ENCODE results near the gene CLDN14. TPM values are rescaled to one million over a fixed set of nuclear protein-coding genes. Genes with fewer than 3 reads are reported as not detected.

The CLDN14 gene
- total RNA-seq, 3 donors from 2014 or later, result not detected

GRCh38 chr21:36507397-36508018, 27.6 kb upstream of the CLDN14 start:
- DNase-seq (ENCODE audit: low spot score in 2 of 2), result no peak
- no peaks in the 10 kb centered on the region for H3K9me3 ChIP-seq
- peaks cover 0 to 19% of the 10 kb centered on the region in 2 donors for H3K4me1 ChIP-seq
- intact Hi-C loops (cut with DNase I; ENCODE audit: low total_unique reads), result loop anchor here (10.0 kb wide), 1 partner anchor 237 kb away; no protein-coding TSS in a partner anchor
- no peak overlapping the region for H3K27ac ChIP-seq
- H3K27me3 ChIP-seq, result no peaks in the 10 kb centered on the region
- TF ChIP-seq POLR2AphosphoS5 (IDR thresholded peaks at IDR 0.05), result no peak
- TF ChIP-seq POLR2A (IDR thresholded peaks at IDR 0.05), result no peak
- TF ChIP-seq CTCF (IDR thresholded peaks at IDR 0.05), result no peak
- no peak overlapping the region for H3K4me3 ChIP-seq
- H3K36me3 ChIP-seq, result no peaks in the 10 kb centered on the region

- Histone ChIP-seq H3K36me3 (no peaks in the 10 kb centered on the region), H3K27me3 (no peaks in the 10 kb centered on the region), H3K4me1 (peaks cover 0 to 16% of the 10 kb centered on the region in 2 donors), H3K4me3 (no peak overlapping the region), H3K9me3 (no peaks in the 10 kb centered on the region), H3K27ac (no peak overlapping the region)
- intact Hi-C loops (cut with DNase I; ENCODE audit: low total_unique reads), result loop anchor here (10.0 kb wide), 1 partner anchor 238 kb away; no protein-coding TSS in a partner anchor
- no peak for TF ChIP-seq POLR2AphosphoS5 (IDR thresholded peaks at IDR 0.05)
- no peak for TF ChIP-seq CTCF (IDR thresholded peaks at IDR 0.05)
- no peak for TF ChIP-seq POLR2A (IDR thresholded peaks at IDR 0.05)
- no peak for DNase-seq (ENCODE audit: low spot score in 2 of 2)
These were observed 26.6 kb upstream of the CLDN14 start for GRCh38 chr21:36506482-36506881.

GRCh38 chr21:36504067-36505058, 24.4 kb upstream of the CLDN14 start:
- Histone ChIP-seq H3K27ac (no peak overlapping the region), H3K36me3 (no peaks in the 10 kb centered on the region), H3K4me3 (no peak overlapping the region), H3K27me3 (no peaks in the 10 kb centered on the region), H3K9me3 (no peaks in the 10 kb centered on the region), H3K4me1 (peaks cover 0 to 5% of the 10 kb centered on the region in 2 donors)
- TF ChIP-seq POLR2A (IDR thresholded peaks at IDR 0.05), result no peak
- TF ChIP-seq POLR2AphosphoS5 (IDR thresholded peaks at IDR 0.05), result no peak
- TF ChIP-seq CTCF (IDR thresholded peaks at IDR 0.05), result peak; percentile 48 to 95 (median 92)
- DNase-seq (ENCODE audit: low spot score in 2 of 2), result no peak
- intact Hi-C loops (cut with DNase I; ENCODE audit: low total_unique reads), result loop anchor here (10.0 kb wide), 1 partner anchor 240 kb away; no protein-coding TSS in a partner anchor

GRCh38 chr21:36502365-36502764, 22.4 kb upstream of the CLDN14 start:
- DNase-seq (ENCODE audit: low spot score in 2 of 2), result no peak
- Histone ChIP-seq H3K36me3 (no peaks in the 10 kb centered on the region), H3K27me3 (no peaks in the 10 kb centered on the region), H3K27ac (no peak overlapping the region), H3K9me3 (no peaks in the 10 kb centered on the region), H3K4me1 (no peaks in the 10 kb centered on the region), H3K4me3 (no peak overlapping the region)
- intact Hi-C loops (cut with DNase I; ENCODE audit: low total_unique reads), result loop anchor here (10.0 kb wide), 1 partner anchor 242 kb away; no protein-coding TSS in a partner anchor
- TF ChIP-seq POLR2A (IDR thresholded peaks at IDR 0.05) (no peak), CTCF (IDR thresholded peaks at IDR 0.05) (no peak), POLR2AphosphoS5 (IDR thresholded peaks at IDR 0.05) (no peak)

GRCh38 chr21:36501589-36501892, 21.6 kb upstream of the CLDN14 start:
- H3K4me1 ChIP-seq, result no peaks in the 10 kb centered on the region
- no peaks in the 10 kb centered on the region for H3K27me3 ChIP-seq
- no peak overlapping the region for H3K27ac ChIP-seq
- no peak for DNase-seq (ENCODE audit: low spot score in 2 of 2)
- no peaks in the 10 kb centered on the region for H3K9me3 ChIP-seq
- no peaks in the 10 kb centered on the region for H3K36me3 ChIP-seq
- no peak overlapping the region for H3K4me3 ChIP-seq
- intact Hi-C loops (cut with DNase I; ENCODE audit: low total_unique reads), result loop anchor here (10.0 kb wide), 1 partner anchor 243 kb away; no protein-coding TSS in a partner anchor
- TF ChIP-seq CTCF (IDR thresholded peaks at IDR 0.05), result no peak
- TF ChIP-seq POLR2AphosphoS5 (IDR thresholded peaks at IDR 0.05), result no peak
- TF ChIP-seq POLR2A (IDR thresholded peaks at IDR 0.05), result no peak
